H1 (cell line): Measurements from ENCODE around the gene ZDHHC1.

Experiments used
- EP300 ChIP-seq, 2 experiments: IDR thresholded peaks; 1 replicate in 1 of 2; 2 replicates in 1 of 2; pipeline ENCODE4 v1.6.1; 2011 to 2012; ENCODE audit warnings: low read depth in 2 of 2, low read length in 2 of 2, mild to moderate bottlenecking in 2 of 2, borderline replicate concordance in 1 of 2, inconsistent platforms in 1 of 2, moderate library complexity in 1 of 2
- JUND ChIP-seq: IDR thresholded peaks from 2 replicates; pipeline ENCODE4 v1.6.1; 2011; ENCODE audit warnings: mild to moderate bottlenecking, improper control_type of control experiment, low read length
- SIN3A ChIP-seq, 2 experiments: IDR thresholded peaks in 1 of 2; conservative IDR thresholded peaks in 1 of 2; 2 replicates each; pipeline ENCODE4 v1.6.1; 2011 to 2012; ENCODE audit warnings: low read length in 2 of 2, improper control_type of control experiment in 1 of 2, low read depth in 1 of 2, mild to moderate bottlenecking in 1 of 2
- YY1 ChIP-seq: IDR thresholded peaks from 2 replicates; pipeline ENCODE4 v1.6.1; 2011; ENCODE audit warnings: low read depth, mild to moderate bottlenecking, low read length
- ZNF274 ChIP-seq: IDR thresholded peaks from 2 replicates; pipeline ENCODE4 v1.7.0; 2012; ENCODE audit warnings: low read length, borderline replicate concordance; ENCODE audit errors: extremely low read depth

DNA sequence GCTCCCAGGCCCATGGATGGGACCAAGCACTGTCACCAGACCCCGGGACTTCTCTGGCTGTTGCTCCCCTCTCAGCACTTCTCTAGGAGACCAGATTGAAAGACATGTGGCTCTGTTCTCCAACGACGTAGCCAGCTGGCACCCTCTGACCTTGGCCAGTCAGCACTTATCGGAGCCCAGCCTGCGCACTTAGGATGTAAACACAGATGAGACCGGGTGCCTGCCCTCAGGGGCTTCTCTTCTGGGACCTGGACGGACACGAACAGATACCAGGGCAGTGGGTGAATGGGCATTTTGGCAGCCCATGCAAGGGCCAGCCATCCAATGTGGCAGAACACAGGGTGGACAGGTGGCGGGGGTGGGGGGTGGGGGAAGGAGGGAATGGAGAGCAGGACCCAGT, 6.6 kb downstream of the ZDHHC1 start:
- TF ChIP-seq JUND (no peak), SIN3A (conservative IDR thresholded peaks at IDR 0.05 in 1 of 2, IDR thresholded peaks at IDR 0.05 in 1 of 2; ENCODE audit: low read depth in 1 of 2, low read length in 2 of 2) (no peak), ZNF274 (no peak), EP300 (IDR thresholded peaks at IDR 0.05; ENCODE audit: borderline replicate concordance in 1 of 2, low read depth in 2 of 2, low read length in 2 of 2) (no peak), YY1 (no peak)
